ENCODE measurements around the gene NFATC2.

GRCh38 chr20:51491393-51491792 is 51.1 kb downstream of the NFATC2 start:
- TF ChIP-seq POLR2AphosphoS5 (IDR thresholded peaks at IDR 0.05) (no peak), CTCF (IDR thresholded peaks at IDR 0.05) (no peak), POLR2A (IDR thresholded peaks at IDR 0.05) (no peak)
